Umbilical cord (tissue), 2 donors: Measurements from ENCODE around the gene ZNF714. TPM values are rescaled to one million over a fixed set of nuclear protein-coding genes. Genes with fewer than 3 reads are reported as not detected.
"Not testable (repeated sequence)": the region's sequence is repeated elsewhere in the genome, so short reads cannot be mapped to it uniquely, and the experiment has no call there.

Experiments
- DNase-seq: peaks from one replicate; pipeline ENCODE4 v3.0.0-alpha.2; 2015; ENCODE audit warnings: low spot score
- total RNA-seq: library from RNA; depleted of rRNA; stranded (reverse); fragments of >200 nt; gene quantifications from one replicate; pipeline ENCODE4 v1.2.3, GENCODE V29; 2014; ENCODE audit warnings: low replicate concordance; ENCODE audit not compliant: insufficient read depth

ZNF714 gene
- total RNA-seq, 1 donor from 2014 or later = 11.8 TPM

GRCh38 chr19:21130097-21130775 lies 48.2 kb downstream of the ZNF714 start:
- DNase-seq = peak; percentile 52

- DNase-seq = no peak
Measured at GRCh38 chr19:21133633-21134032, 51.6 kb downstream of the ZNF714 start.

- DNase-seq = no peak
Measured at GRCh38 chr19:21134934-21135366, 52.9 kb downstream of the ZNF714 start.

GRCh38 chr19:21135433-21135832 lies 53.4 kb downstream of the ZNF714 start:
- no peak for DNase-seq

GRCh38 chr19:21138130-21138529 lies 56.1 kb downstream of the ZNF714 start:
- DNase-seq = no peak

GRCh38 chr19:21141006-21141405 lies 59.0 kb downstream of the ZNF714 start:
- DNase-seq = not testable (repeated sequence)

GRCh38 chr19:21141787-21142464 lies 59.9 kb downstream of the ZNF714 start, which contains the start of gene ZNF431:
TSS of gene ZNF431 (plus strand) at chr19:21142040. CDS start at chr19:21142184, 144 bp downstream.
- DNase-seq = peak; percentile 99

GRCh38 chr19:21143428-21143827 lies 61.4 kb downstream of the ZNF714 start:
- DNase-seq = no peak

GRCh38 chr19:21143854-21144253 lies 61.9 kb downstream of the ZNF714 start:
- DNase-seq = no peak

GRCh38 chr19:21147540-21147939 lies 65.5 kb downstream of the ZNF714 start:
- no peak for DNase-seq

- DNase-seq = no peak
Measured at GRCh38 chr19:21148681-21149080, 66.7 kb downstream of the ZNF714 start.

GRCh38 chr19:21149877-21150276 lies 67.9 kb downstream of the ZNF714 start:
- DNase-seq = no peak

GRCh38 chr19:21151460-21151859 lies 69.5 kb downstream of the ZNF714 start:
- no peak for DNase-seq

- DNase-seq = peak; percentile 2
Measured at GRCh38 chr19:21158523-21159135, 76.6 kb downstream of the ZNF714 start.

- no peak for DNase-seq
Measured at GRCh38 chr19:21164541-21164940, 82.5 kb downstream of the ZNF714 start.

GRCh38 chr19:21166436-21166835 lies 84.4 kb downstream of the ZNF714 start:
- peak; percentile 13 for DNase-seq

Other genes starting within 250 kb of the ZNF714 start
- gene ZNF85, start 159.0 kb upstream of the ZNF714 start, total RNA-seq = 45.3 TPM
- 24.6 TPM for gene ZNF430, start 61.5 kb upstream of the ZNF714 start, total RNA-seq
- 20.0 TPM for gene ZNF431, start 59.8 kb downstream of the ZNF714 start, total RNA-seq
- gene ZNF708, start 247.2 kb downstream of the ZNF714 start, total RNA-seq = 16.4 TPM